Measurements from ENCODE around the gene ALDH1L2. TPM values are rescaled to one million over a fixed set of nuclear protein-coding genes. Genes with fewer than 3 reads are reported as not detected.
A peak's percentile ranks its signal among the peaks of the same experiment; 100 is the strongest.

The ALDH1L2 gene
- total RNA-seq, 1 experiment from 2014 or later: 1.9 TPM

- Histone ChIP-seq H3K14ac (ENCODE audit: insufficient read depth, low read length) (no peak overlapping the region), H3K4me2 (ENCODE audit: insufficient read depth, insufficient read length, low read length) (no peak overlapping the region), H3K4ac (ENCODE audit: low read depth, low read length) (no peak overlapping the region), H3K27me3 (ENCODE audit: insufficient read depth, low read length) (no peaks in the 10 kb centered on the region), H2AK5ac (ENCODE audit: insufficient read length, low read length) (no peak overlapping the region), H4K91ac (ENCODE audit: insufficient read length, low read depth, low read length) (no peak overlapping the region), H2BK5ac (ENCODE audit: insufficient read length, low read length) (no peak overlapping the region), H3K9me3 (ENCODE audit: control insufficient read depth, low read depth, low read length) (no peaks in the 10 kb centered on the region), H4K20me1 (ENCODE audit: control insufficient read depth, insufficient read depth, insufficient read length) (no peaks in the 10 kb centered on the region), H3K23ac (ENCODE audit: insufficient read length, low read depth, low read length) (no peak overlapping the region), H4K5ac (ENCODE audit: insufficient read length, low read depth, low read length) (no peak overlapping the region), H2BK20ac (ENCODE audit: low read depth, low read length, poor library complexity, severe bottlenecking) (no peak overlapping the region), H3K79me1 (ENCODE audit: insufficient read depth, low read depth, low read length, poor library complexity, severe bottlenecking) (no peaks in the 10 kb centered on the region), H2BK12ac (ENCODE audit: insufficient read length, low read depth, low read length) (no peak overlapping the region), H3K23me2 (ENCODE audit: insufficient read length, low read depth, low read length, poor library complexity, severe bottlenecking) (peaks cover 5% of the 10 kb centered on the region), H3K4me1 (ENCODE audit: insufficient read depth, low read length) (no peaks in the 10 kb centered on the region; the same call in 1 of the 2 replicates), H3K27ac (ENCODE audit: insufficient read length, low read depth, low read length) (no peak overlapping the region), H3K18ac (ENCODE audit: insufficient read length, low read depth, low read length) (no peak overlapping the region), H2AFZ (ENCODE audit: low read length) (no peak overlapping the region), H3K79me2 (ENCODE audit: insufficient read depth, low read length) (peaks cover 19% of the 10 kb centered on the region; the same call in 1 of the 2 replicates), H4K8ac (replicated peaks; ENCODE audit: insufficient read length, low read depth, low read length) (no peak overlapping the region), H3K9ac (ENCODE audit: extremely low read depth, insufficient read length, low read length) (no peak overlapping the region), H2BK15ac (ENCODE audit: low read depth, low read length) (no peak overlapping the region), H3T11ph (ENCODE audit: low read length) (no peak overlapping the region), H2BK120ac (ENCODE audit: low read depth, low read length, poor library complexity, severe bottlenecking) (no peak overlapping the region), H3K56ac (ENCODE audit: insufficient read length, low read depth, low read length) (no peak overlapping the region)
- no peak overlapping the region for H3K27ac Mint-ChIP-seq
- H3K9me3 Mint-ChIP-seq: 0 out of 5 replicates have a peak, but pooled peaks cover 0 to 2% of the 10 kb centered on the region in 2 experiments
- H3K27me3 Mint-ChIP-seq (ENCODE audit: low read depth): no peaks in the 10 kb centered on the region; the same call in 1 of the 2 replicates
- no peak for TF ChIP-seq CTCF (conservative IDR thresholded peaks at IDR 0.05)
- WGBS (ENCODE audit: extremely low coverage, insufficient read length, low lambda C conversion rate): no CpG with 5 or more reads among the region's 4 CpGs
- DNase-seq: no peak
- H3K4me1 Mint-ChIP-seq: peaks cover 43 to 55% of the 10 kb centered on the region in 2 experiments
- peaks cover 10 to 30% (median 26%) of the 10 kb centered on the region in 3 experiments for H3K36me3 Mint-ChIP-seq (ENCODE audit: insufficient read depth in 1 of 3, low read depth in 3 of 3)
- H3K4me3 Mint-ChIP-seq: peak overlapping the region in 1 of 2 experiments; percentile 25; a peak in 2 of 5 replicates
Observed at GRCh38 chr12:105110851-105111250, 26.6 kb upstream of the ALDH1L2 start.

All from H9 (cell line).